Testis (tissue), 3 donors: ENCODE results near the gene PLCB1. TPM values are rescaled to one million over a fixed set of nuclear protein-coding genes. Genes with fewer than 3 reads are reported as not detected.

Source experiments
- DNase-seq: peaks from one replicate; pipeline ENCODE4 v3.0.0-alpha.2; 2019
- H3K27ac ChIP-seq, 2 donors: fragments of 200-600 bp; sonication (generic); one replicate each; pipeline ENCODE4 v1.5.1; 2019
- H3K27me3 ChIP-seq: fragments of 200-600 bp; sonication (generic); one replicate; pipeline ENCODE4 v1.5.1; 2019
- H3K36me3 ChIP-seq: fragments of 200-600 bp; sonication (generic); one replicate; pipeline ENCODE4 v1.5.1; 2017; ENCODE audit warnings: low read depth; ENCODE audit errors: missing control alignments
- H3K4me1 ChIP-seq: fragments of 200-600 bp; sonication (generic); one replicate; pipeline ENCODE4 v1.5.1; 2019
- H3K4me3 ChIP-seq, 2 donors: fragments of 200-600 bp; sonication (generic); one replicate each; pipeline ENCODE4 v1.5.1; 2017 to 2019
- H3K9me3 ChIP-seq: fragments of 200-600 bp; sonication (generic); one replicate; pipeline ENCODE4 v1.5.1; 2017
- CTCF ChIP-seq, 3 experiments: fragments of 450-650 bp in 2 of 3; fragments of 200-600 bp in 1 of 3; sonication (generic) in 1 of 3; IDR thresholded peaks; one replicate each; pipeline ENCODE4 v1.5.1; 2016 to 2019; ENCODE audit warnings: antibody characterized with exemption in 3 of 3, mild to moderate bottlenecking in 2 of 3, moderate library complexity in 1 of 3
- POLR2A ChIP-seq: fragments of 450-650 bp; IDR thresholded peaks from one replicate; pipeline ENCODE4 v1.6.1; 2017; ENCODE audit warnings: antibody characterized with exemption, mild to moderate bottlenecking, moderate library complexity
- WGBS, 2 donors: methylation state at CpG; one replicate each; pipeline ENCODE4 v1.1.5; 2018; 5-methylcytosine and 5-hydroxymethylcytosine counted together
- intact Hi-C: fragments of 100-400 bp; cut with DNase I; formaldehyde crosslinking; loops from one replicate; pipeline ENCODE4 v1.15.1; 2023; ENCODE audit warnings: low total_unique reads
- polyA plus RNA-seq: library from polyadenylated mRNA; stranded (reverse); fragments of 350-450 nt; fragmentation: Illumina TruSeq; extraction: RNeasy Lipid Tissue Mini Kit (QIAGEN cat#74804); gene quantifications from one replicate; pipeline ENCODE4 v1.2.3, GENCODE V29; 2014; ENCODE audit warnings: low read depth, low replicate concordance; ENCODE audit not compliant: insufficient read depth
- total RNA-seq, 2 donors: library from RNA; depleted of rRNA; stranded (reverse); fragments of >200 nt; gene quantifications; one replicate each; pipeline ENCODE4 v1.2.3, GENCODE V29; 2016

PLCB1 gene
- total and polyA plus RNA-seq, 3 donors from 2014 or later, result 3.1 to 9.8 (median 8.2) TPM

- TF ChIP-seq CTCF (IDR thresholded peaks at IDR 0.05) (no peak), POLR2A (no peak)
- WGBS, 2 donors, result 88 to 95% methylated on average over 5 of the region's 5 CpGs
- no peaks in the 10 kb centered on the region for H3K4me1 ChIP-seq
- H3K27ac ChIP-seq, result no peak overlapping the region
- H3K9me3 ChIP-seq, result no peaks in the 10 kb centered on the region
- no peaks in the 10 kb centered on the region for H3K36me3 ChIP-seq
- no peaks in the 10 kb centered on the region for H3K27me3 ChIP-seq
- intact Hi-C loops, result no loop called here
- no peak overlapping the region for H3K4me3 ChIP-seq
- no peak for DNase-seq
These were observed 546.2 kb downstream of the PLCB1 start for GRCh38 chr20:8678098-8678776.

- no peaks in the 10 kb centered on the region for H3K27me3 ChIP-seq
- H3K27ac ChIP-seq, result no peak overlapping the region
- H3K9me3 ChIP-seq, result no peaks in the 10 kb centered on the region
- WGBS, 2 donors, result 100% methylated on average over 1 of the region's 1 CpG
- no peak for TF ChIP-seq POLR2A
- no peak for TF ChIP-seq CTCF (IDR thresholded peaks at IDR 0.05)
- H3K36me3 ChIP-seq, result no peaks in the 10 kb centered on the region
- no peak for DNase-seq
- intact Hi-C loops, result no loop called here
- H3K4me1 ChIP-seq, result no peaks in the 10 kb centered on the region
- H3K4me3 ChIP-seq, result no peak overlapping the region
These were observed 557.3 kb downstream of the PLCB1 start for GRCh38 chr20:8689337-8689736.

GRCh38 chr20:8690074-8690473, 558.0 kb downstream of the PLCB1 start:
- H3K4me3 ChIP-seq, result no peak overlapping the region
- no peak overlapping the region for H3K27ac ChIP-seq
- H3K36me3 ChIP-seq, result no peaks in the 10 kb centered on the region
- no peaks in the 10 kb centered on the region for H3K4me1 ChIP-seq
- intact Hi-C loops, result no loop called here
- no peaks in the 10 kb centered on the region for H3K9me3 ChIP-seq
- TF ChIP-seq POLR2A (no peak), CTCF (IDR thresholded peaks at IDR 0.05) (no peak)
- no peaks in the 10 kb centered on the region for H3K27me3 ChIP-seq
- DNase-seq, result no peak

GRCh38 chr20:8693709-8694108, 561.6 kb downstream of the PLCB1 start:
- Histone ChIP-seq H3K4me1 (no peaks in the 10 kb centered on the region), H3K4me3 (no peak overlapping the region), H3K27ac (no peak overlapping the region), H3K36me3 (no peaks in the 10 kb centered on the region), H3K27me3 (no peaks in the 10 kb centered on the region), H3K9me3 (no peaks in the 10 kb centered on the region)
- 79 to 97% methylated on average over 2 of the region's 2 CpGs for WGBS, 2 donors
- TF ChIP-seq CTCF (IDR thresholded peaks at IDR 0.05), result no peak
- TF ChIP-seq POLR2A, result no peak
- DNase-seq, result no peak
- intact Hi-C loops, result no loop called here

- intact Hi-C loops, result no loop called here
- Histone ChIP-seq H3K4me1 (no peaks in the 10 kb centered on the region), H3K27me3 (no peaks in the 10 kb centered on the region), H3K4me3 (no peak overlapping the region), H3K27ac (no peak overlapping the region), H3K9me3 (no peaks in the 10 kb centered on the region), H3K36me3 (no peaks in the 10 kb centered on the region)
- no peak for DNase-seq
- TF ChIP-seq CTCF (IDR thresholded peaks at IDR 0.05) (no peak), POLR2A (no peak)
- WGBS, 2 donors, result 85 to 93% methylated on average over 2 of the region's 2 CpGs
These were observed 568.7 kb downstream of the PLCB1 start for GRCh38 chr20:8700756-8701155.
